A204.1 (cell line): ENCODE measurements around the gene C22orf15.

Experiments used
- FAIRE-seq: peaks from 2 replicates; lab custom pipeline; 2012; peaks lifted over from hg19 to GRCh38; lab: Jason Lieb, UNC

The C22orf15 gene

DNA sequence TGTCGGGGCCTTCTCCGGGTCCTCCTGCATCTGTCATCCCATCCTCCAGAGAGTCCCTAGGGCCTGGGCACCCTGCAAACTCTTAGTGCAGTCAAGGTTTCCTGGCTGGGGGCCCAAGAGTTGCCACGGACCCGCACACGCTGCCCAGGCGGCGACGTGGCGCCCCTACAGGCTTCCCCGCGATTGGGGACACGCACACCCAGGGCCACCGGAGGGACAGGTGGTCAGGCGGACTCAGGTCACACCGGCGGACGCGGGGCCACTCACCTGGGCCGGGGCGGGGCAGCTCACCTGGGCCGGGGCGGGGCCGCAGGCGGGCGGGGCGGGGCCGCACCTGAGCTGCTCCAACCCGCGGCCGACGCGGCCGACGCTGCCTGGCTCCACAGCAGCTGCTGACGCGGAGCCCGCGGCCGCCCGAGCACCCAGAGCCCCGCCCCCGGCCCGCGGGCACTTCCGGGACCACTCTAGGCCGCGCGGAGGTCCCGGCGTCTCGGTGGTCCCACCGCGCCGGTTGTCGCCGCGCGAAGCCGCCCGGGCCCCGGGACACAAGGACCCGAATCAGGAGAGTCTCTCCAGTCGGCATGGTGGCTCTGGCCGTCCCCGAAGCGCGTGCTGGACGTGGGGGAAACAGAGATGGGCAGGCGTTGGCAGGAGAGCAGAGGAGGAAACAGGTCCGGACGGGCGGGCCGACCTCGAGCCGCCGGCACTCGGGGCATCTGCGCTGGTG lies 11.9 kb upstream of the C22orf15 start, which contains the start of gene ZNF70:
TSS of gene ZNF70 (minus strand) at position 399 of the 727 bp plus-strand sequence. CDS start 5,972 bp downstream, outside the sequence.
- no peak for FAIRE-seq

DNA sequence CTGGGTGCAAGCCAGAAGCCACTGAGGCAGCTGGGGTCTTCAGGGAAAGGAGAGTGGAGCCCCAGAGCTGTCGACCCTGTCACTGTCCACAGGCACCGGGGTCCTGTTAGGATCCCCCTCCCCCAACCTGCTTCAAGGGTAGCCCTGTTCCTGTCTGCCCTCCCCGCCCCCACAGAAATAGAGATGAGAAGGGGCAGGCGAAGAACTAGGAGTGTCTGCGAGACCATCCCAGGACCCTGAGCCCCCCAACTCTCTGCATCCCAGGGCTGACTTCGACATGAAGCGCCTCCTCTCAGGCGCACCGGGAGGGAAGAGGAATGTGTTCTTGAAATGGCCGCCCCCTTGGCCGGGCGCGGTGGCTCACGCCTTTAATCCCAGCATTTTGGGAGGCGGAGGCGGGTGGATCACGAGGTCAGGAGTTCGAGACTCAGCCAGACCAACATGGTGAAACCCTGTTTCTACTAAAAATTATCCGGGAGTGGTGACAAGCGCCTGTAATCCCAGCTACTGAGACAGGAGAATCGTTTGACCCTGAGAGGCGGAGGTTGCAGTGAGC lies 11.3 kb upstream of the C22orf15 start:
- no peak for FAIRE-seq

DNA sequence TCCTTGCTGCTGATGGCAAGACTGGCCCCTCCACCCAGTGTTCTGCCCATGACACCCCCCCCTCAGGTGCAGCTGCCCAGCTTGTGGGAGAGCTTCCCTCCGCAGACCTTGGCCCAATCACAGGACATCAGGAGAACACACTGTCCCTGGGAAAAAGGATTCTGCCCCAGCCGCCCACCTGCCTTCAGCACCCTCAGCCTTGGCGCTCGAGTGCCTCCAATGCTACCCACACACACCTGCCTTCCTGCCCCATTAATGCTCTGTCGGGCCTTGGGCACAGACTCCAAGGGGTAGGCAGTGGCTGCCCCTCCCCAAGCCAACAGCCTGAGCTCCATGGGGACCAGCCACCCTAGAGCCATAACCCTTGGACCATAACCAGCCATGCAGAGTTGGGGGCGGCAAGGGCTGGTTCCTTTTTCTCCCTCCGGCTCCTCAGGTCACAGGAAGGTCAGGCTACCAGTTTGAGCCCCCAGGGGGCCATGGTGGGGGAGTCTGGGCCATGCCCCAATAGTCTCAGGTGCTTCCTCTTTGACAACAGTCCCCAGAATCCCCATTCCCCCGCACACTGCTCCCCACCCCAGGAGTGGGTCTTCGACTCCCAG lies 10.6 kb upstream of the C22orf15 start:
- no peak for FAIRE-seq

DNA sequence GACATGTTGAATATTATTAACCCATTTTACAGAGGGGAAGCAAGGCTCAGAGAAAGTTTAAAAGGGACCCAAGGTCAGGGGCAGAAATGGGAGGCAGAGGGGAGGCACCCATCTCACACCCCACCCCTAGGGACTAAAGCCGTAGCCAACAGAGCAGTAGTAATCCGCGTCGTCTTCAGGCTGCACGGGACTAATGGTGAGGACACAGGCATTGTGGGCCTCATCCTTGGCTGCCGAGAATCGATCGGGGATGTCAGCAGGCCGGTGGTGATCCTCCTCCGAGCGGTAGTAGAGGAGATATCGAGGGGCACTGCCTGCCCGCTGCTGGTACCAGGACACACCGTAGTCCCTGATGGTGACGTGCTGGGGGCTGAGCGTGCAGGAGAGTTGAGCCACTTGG lies 10.0 kb upstream of the C22orf15 start:
- FAIRE-seq: no peak

DNA sequence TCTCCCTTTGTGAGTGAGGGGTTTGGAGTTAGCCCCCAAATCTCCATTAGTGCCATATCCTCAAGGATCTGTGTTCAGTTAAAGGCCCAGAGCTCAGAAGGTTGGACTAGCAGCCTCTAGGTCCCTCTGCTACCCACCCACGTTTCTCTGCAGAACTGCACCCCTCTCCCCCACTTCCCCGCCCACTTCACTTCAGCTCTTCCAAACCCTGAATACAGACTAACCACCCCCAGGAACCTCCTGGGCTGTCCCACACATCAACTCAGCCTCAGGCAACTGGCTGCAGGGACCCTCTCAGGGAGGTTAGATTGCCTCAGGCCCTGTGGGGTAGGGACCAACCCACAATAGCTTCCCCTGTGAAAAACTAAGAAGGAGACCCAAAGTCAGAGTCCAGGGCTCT lies 9.4 kb upstream of the C22orf15 start:
- FAIRE-seq: no peak

DNA sequence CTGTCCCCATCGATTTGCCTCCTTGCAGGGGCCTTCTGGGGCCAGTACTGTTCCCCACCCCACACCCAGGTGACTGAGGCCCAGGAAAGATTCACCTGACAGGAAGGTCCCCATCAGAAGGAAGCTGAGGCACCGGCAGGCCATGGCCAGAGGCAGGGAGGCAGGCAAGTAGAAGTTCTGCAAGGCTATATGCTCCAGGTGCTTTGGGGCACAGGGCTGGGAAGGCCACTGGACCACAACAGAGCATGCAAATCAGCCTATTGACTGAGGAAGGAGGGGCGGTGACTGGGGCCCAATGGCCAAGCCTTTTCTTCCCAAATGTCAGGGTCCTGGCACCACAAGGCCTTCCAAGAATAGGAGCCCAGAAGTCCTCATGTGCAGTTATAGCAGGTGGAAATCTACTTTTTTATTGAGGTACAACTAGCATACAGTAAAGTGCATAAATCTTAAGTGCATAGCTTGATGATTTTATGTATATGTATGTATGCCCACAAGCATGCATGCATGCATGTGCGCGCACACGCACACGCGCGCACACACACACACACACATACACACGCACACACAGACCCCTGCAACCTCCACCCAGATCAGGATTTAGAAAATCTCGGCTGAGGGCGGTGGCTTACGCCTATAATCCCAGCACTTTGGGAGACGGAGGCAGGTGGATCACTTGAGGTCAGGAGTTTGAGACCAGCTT lies 8.4 kb upstream of the C22orf15 start, which contains the start of gene VPREB3:
TSS of gene VPREB3 (minus strand) at position 206 of the 700 bp plus-strand sequence. CDS start at position 144, 62 bp downstream.
- no peak for FAIRE-seq

DNA sequence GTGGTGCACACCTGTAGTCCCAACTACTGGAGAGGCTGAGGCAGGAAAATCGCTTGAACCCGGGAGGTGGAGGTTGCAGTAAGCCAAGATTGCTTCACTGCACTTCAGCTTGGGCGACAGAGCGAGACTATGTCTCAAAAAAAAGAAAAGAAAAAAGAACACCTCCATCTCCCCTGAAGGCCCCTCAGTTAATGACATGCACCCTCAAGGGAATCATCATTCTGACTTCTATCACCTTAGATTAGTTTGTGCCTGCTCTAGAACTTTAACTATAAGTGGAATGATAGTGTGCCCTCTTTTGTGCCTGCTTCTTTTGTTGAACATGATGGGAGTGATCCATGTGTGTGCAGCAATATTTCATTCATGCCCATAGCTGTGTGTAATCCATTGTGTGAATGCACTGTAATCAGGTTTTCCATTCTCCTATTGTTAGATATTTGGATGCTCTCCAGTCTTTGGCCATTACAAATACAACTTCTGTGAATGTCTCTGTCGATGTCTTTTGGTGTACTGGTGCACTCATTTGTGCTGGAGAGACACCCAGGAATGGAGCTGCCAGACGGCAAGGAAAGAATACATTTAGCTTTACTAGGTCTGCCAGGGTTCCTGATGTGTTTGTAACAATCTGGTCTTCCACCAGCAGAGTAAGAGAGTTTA lies 7.7 kb upstream of the C22orf15 start:
- no peak for FAIRE-seq

DNA sequence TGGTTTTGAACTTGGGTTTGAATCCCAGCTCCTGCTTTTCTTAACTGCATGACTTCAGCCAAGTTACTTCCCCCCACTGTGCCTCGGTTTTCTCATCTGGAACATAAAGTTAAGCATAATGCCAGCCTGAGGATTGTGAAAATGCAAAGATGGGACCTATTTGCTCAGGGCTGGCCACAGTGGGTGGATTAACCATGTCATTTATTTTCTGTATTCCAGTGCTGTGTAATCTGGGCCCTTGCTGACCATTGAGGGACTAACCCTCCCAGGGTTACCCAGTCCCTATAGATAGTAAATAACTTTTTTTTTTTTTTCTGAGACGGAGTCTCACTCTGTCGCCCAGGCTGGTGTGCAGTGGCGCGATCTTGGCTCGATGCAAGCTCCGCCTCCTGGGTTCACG lies 7.1 kb upstream of the C22orf15 start:
- FAIRE-seq: no peak

DNA sequence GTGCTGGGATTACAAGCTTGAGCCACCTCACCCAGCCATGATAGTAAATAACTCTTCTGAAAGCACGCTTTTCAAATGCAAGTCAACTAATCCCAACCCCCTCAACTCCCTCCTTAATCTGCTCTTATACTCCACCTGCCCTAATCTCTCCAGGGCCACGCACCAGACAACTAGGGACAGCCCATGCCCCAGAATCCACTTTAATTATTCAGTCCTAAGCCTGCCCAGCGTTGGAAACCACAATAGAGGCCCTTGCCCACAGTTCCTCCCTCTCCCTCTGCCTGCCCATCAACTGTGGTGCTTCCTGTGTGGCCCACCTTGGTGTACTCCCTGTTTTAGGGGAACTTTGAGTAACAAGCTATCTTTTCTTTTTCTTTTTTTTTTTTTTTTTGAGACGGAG lies 5.9 kb upstream of the C22orf15 start:
- FAIRE-seq: no peak

DNA sequence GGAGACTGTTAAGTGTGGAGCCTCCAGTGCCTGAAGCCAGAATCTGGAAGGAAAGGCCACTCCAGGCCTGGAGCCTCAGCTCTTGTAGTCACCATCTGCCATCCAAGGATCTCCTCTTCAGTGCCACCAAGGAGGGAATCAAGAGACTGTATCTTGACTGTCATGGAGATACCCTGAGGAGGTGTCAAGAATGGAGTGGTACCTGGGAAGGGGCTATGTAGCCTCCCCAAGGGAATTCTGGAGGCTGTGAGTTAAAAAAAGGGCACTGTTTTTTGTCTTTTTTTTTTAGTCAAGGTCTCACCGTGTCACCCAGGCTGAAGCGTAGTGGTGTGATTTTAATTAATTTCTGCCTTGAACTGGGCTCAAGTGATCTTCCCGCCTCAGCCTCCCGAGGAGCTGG lies 3.2 kb upstream of the C22orf15 start:
- FAIRE-seq: no peak

DNA sequence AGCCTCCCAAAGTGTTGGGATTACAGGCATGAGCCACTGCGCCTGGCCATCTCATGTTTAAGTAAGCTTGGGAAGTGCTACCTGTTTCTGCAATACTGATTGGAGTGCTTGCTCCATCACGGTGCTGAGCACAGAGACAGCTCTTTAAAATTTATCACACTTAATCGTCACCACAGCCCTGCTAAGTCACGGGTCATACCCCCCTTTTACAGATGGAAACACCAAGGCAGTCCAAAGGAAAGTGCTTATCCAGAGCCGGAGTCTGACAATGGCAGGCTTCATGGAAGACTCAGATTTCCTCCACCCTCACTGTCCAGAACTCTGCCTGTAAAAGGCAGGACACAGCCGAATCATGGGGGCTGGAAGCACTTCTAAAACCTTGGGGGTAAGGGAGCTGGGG lies 2.7 kb upstream of the C22orf15 start:
- FAIRE-seq: no peak

DNA sequence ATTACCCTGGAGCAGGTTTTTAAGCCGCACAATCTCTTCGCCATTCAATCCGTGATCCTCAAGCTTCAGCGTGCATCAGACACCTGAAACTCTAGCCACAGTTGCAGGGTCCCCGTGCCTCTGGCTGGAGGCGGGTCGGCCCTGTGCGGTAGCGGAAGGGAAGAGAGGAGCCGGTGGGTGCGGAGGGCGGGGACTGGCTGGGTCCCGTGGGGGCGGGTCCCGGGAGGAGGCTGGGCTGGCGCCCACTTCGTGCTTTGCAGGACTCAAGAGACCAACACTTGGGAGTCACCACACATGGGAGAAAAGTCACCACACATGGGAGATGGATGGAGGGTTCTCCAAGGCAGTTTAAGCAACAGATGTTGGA lies 772 bp downstream of the C22orf15 start:
- FAIRE-seq: no peak

DNA sequence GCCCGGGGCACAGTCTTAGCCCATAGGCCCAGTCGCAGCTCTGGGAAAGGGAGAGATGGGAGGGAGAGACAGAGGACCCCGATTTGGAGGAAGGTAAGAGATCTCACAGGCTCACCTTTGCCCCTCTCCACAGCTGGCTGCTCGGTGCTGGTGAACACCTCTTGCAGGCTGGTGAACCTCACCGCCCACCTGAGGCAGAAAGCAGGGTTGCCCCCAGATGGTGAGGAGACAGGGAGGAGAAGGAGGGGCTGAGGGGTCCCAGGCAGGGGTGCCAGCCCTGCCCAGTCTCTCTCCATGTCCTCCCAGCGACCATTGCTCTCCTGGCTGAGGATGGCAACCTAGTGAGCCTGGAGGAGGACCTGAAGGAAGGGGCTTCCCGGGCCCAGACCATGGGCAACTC lies 1.2 kb downstream of the C22orf15 start:
- FAIRE-seq: no peak

DNA sequence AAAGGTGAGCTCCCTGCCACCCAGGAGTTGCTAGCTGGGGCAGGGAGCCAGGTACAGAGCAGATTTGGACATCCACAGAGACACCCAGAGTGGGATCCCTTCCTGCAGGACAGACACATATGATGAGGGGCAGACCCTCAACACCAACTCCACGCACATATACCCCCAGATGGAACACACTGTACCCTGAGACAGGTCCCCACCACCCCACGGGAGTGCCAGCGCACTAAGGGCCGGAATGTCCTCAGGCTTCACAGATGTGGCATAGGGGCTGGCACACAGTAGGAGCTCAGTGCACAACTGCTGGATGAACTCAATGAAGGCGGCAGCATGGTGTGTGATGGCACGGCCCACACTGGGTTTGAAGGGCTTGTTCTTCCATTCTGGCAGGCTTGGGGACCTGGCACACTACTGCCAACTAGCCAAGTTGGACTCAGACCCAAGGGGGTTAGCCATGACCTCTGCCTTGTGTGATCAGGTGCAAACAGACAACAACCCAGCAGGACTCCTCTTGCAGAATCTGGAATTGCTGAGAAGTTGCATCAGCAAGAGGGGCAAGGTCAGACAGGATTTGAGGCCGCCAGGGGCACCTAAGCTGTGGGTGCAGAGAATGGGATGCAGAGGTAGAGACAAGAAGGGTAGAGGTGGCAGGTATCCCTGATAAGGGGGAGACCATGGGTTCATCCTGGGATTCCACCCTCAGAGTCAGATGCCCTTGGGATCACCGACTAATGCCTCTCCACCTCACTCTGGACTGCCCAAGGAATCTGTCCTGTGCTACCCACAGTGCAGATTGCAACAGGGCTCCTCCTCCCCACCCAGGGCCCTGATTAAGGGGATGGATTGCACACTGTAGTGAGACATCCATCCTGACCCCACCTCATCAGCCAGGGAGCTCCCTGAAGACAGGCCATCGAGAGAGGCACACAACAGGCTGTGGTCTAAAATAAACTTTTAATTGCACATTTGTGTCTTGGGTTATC lies 2.4 kb downstream of the C22orf15 start:
- no peak for FAIRE-seq

DNA sequence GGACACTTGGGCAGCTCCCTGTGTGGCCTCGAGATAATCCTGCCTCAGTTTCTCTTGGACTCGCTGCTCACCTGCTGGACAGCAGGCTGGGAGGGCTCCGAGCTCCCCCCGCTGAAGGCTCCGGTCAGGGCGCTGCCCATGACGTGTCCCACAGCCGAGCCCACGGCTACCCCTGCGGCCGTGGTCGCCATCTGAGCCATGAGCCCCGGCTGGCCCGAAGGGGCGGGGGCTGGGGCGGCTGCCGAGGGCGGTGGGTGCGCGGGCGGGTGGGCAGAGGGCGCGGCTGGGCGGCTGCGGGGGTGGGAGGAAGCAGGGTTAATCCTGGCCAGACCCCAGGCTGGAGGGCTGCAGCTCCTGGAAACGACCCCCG lies 4.5 kb downstream of the C22orf15 start:
- FAIRE-seq: no peak

DNA sequence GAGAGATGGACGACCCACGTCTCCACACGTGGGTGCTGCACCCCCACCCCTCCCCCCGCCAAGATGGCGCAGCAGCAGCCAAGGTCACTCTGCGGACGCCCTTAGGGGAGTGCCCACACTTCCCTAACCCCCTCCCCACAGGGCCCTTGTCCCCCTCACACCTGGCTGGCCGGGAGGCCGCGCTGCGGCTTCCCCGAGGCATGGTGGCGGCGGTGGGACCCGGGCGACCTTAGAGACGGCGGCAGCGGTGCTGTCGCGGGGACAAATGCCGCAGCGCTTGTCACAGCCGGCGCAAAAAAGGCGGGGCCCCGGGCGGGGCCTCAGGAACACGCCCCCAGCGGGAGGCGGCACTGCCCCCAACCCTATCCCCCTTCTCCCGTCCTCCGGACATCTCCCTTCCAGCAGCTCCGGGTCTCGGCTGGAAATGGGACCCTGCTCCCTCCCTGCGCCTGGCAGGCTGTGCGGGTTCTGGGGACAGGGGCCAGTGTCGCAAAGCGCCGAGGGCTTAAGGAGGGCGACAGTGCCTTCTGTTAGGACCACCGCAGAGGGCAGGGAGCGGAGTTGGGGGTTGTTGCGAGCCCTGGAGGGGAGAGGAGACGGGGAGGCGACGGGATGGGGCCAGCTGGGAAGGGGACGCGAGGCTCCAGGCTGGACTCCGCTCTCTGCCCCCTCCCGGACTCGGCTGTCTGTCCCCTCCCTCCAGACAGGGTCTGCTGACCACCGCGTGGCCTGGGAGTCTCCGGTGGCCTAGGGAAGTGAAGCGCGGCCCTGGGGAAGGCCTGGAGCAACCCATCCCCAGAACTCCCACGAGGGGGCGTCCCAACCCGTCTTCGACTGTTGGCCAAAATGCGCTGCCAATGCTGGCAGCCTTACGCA lies 5.1 kb downstream of the C22orf15 start, which contains the start of gene CHCHD10:
TSS of gene CHCHD10 (minus strand) at position 300 of the 876 bp plus-strand sequence. CDS start at position 202, 98 bp downstream.
- FAIRE-seq: no peak

DNA sequence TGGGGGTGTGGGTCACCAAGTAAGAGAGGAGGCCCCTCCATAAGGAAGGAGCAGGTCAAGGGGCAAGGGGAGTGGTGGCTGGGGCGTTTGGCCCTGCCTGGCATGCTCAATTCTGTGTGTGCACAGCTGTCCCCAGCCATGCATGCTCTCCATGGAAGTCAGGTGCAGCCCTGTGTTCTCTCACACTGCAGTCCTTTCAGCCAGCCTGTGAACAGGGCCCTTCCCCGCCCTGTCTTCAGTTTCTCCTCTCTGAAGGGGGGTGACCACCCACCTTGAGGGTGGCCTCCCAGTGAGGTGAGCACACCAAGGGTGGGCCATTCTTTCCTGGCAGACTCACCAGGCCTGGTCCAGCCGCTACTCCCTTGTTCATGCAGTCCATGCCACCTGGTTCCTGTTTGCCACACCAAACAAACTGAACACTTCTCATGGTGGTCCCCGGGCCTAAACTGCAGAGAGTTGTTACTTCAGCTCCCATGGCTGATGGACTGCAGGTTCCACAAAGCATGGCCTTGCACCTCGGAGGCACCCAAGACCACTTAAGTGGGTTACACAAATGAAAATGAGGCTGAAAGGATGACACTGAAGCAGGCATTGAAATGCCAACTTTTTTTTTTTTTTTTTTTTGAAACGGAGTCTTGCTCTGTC lies 6.7 kb downstream of the C22orf15 start:
- FAIRE-seq: no peak

DNA sequence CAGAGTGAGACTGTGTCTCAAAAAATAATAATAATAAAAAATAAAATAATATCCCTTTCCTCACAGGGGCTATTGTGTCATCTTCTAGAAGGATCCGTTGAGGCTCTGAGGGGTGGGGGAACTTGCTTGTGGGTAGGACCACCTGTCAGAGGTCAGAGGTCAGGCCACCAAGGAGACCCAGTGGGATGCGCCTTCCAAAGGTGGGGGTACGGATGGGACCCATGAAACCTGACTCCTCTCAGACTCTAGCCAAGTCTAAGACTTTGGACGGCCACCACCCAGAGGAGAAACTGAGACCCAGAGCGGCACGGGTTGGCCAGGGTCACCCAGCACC lies 9.5 kb downstream of the C22orf15 start:
- no peak for FAIRE-seq

DNA sequence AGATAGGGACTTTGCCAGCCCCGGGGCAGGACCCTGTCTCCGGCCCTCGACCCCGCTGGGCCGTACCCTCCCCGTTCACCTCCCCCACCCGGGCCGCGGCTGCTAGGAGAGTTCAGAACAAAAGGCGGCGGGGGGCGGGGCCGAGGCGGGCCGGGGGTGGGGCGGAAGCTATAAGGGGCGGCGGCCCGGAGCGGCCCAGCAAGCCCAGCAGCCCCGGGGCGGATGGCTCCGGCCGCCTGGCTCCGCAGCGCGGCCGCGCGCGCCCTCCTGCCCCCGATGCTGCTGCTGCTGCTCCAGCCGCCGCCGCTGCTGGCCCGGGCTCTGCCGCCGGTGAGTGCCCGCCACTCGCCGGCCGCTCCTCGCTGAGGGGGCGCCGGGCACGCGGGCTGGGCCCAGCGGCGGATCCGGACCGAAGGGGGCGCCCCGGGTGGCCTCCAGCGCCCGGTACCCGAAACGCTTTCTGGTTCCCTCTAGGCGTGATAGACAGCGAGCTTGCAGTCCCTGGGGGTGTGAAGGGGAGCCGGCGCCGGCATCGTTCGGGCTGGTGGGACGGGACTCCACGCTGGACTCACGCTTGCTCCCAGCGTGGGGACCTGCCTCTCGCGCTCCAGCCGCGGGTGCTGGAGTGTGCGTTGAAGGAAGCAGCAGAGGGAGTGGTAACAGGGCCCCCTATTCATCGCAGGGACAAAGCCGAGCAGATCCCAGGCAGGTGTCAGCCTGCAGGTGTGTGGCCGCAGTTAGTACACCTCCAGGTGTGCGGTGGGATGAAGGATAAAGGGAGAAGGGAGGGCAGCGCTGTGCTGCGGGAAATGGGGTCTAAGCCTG lies 10.1 kb downstream of the C22orf15 start, which contains the start of gene MMP11:
TSS of gene MMP11 (plus strand) at position 201 of the 825 bp plus-strand sequence. CDS start at position 223, 22 bp downstream.
- FAIRE-seq: no peak
